Upper lobe of left lung (tissue), 4 donors: ENCODE data around the gene TTC7B.

ENCODE experiments used
- CTCF ChIP-seq, 6 experiments: fragments of 450-650 bp in 4 of 6; fragments of 200-600 bp in 2 of 6; sonication (generic) in 2 of 6; IDR thresholded peaks; one replicate each; pipeline ENCODE4 v1.5.1; 2016 to 2019; ENCODE audit warnings: antibody characterized with exemption in 6 of 6
- EP300 ChIP-seq, 4 donors: sonication (generic); formaldehyde crosslinking; IDR thresholded peaks; one replicate each; pipeline ENCODE4 v1.5.1; 2017; ENCODE audit warnings: antibody characterized with exemption in 4 of 4, control low read depth in 2 of 4
- POLR2A ChIP-seq, 4 donors: fragments of 450-650 bp; IDR thresholded peaks; one replicate each; pipeline ENCODE4 v1.5.1; 2016 to 2017; ENCODE audit warnings: antibody characterized with exemption in 4 of 4, mild to moderate bottlenecking in 2 of 4
- POLR2AphosphoS5 ChIP-seq, 2 donors: sonication (generic); formaldehyde crosslinking; IDR thresholded peaks; one replicate each; pipeline ENCODE4 v1.5.1; 2017; ENCODE audit warnings: antibody characterized with exemption in 2 of 2

GRCh38 chr14:90778571-90779255 is 37.5 kb downstream of the TTC7B start:
- TF ChIP-seq POLR2AphosphoS5 (IDR thresholded peaks at IDR 0.05) (no peak), POLR2A (IDR thresholded peaks at IDR 0.05) (no peak), CTCF (IDR thresholded peaks at IDR 0.05) (no peak), EP300 (IDR thresholded peaks at IDR 0.05) (no peak)
